OCI-LY3 (cell line): Measurements from ENCODE around the gene TRMU.

Experiments
- CTCF ChIP-seq: fragments of 200-600, 300-600 bp; sonication (generic); IDR thresholded peaks from 2 replicates; pipeline ENCODE4 v1.5.1; 2014; ENCODE audit warnings: antibody characterized with exemption, low read length, low read depth
- EZH2phosphoT487 ChIP-seq: fragments of 200-600 bp; shearing (Covaris generic); IDR thresholded peaks from 2 replicates; pipeline ENCODE4 v1.6.1; 2018; ENCODE audit warnings: antibody characterized with exemption, mixed run types, low read depth

DNA sequence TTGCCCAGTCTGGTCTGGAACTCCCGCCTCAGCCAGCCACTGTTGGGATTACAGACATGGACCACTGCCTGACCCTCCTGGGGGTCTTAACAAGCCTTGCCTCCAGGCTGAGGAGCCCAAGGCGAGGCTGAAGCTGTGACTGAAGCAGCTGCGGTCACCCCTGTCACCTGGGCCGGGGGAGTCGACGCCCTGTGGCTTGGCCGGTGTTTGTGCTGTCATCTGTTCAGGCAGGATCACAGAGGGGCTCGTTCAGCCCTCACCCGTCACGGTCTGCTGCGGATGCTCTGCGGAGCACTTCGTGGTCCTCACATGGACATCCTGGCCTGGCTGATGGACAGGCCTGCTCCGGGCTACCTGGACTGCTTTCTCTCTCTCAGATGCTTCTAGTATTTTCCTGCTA lies 23.8 kb downstream of the TRMU start:
- TF ChIP-seq EZH2phosphoT487: no peak
- no peak for TF ChIP-seq CTCF
